ENCODE data around the gene KCNG1. TPM values are rescaled to one million over a fixed set of nuclear protein-coding genes. Genes with fewer than 3 reads are reported as not detected.
A peak's percentile ranks its signal among the peaks of the same experiment; 100 is the strongest.

KCNG1 gene
- total RNA-seq, 1 donor from 2014 or later = 2.2 TPM

GRCh38 chr20:50969435-50969834, 53.5 kb downstream of the KCNG1 start:
- H3K4me1 ChIP-seq = peaks cover 29% of the 10 kb centered on the region
- no peak overlapping the region for H3K27ac Mint-ChIP-seq

GRCh38 chr20:50968289-50968688, 54.6 kb downstream of the KCNG1 start:
- Histone ChIP-seq H3K36me3 (no peaks in the 10 kb centered on the region), H3K4me2 (peak overlapping the region; percentile 73), H3F3A (ENCODE audit: low read depth) (peaks cover 25% of the 10 kb centered on the region), H3K4me1 (peaks cover 29% of the 10 kb centered on the region), H3K79me2 (ENCODE audit: low read depth) (no peaks in the 10 kb centered on the region), H2AFZ (replicated peaks) (no peak overlapping the region), H3K4me3 (peak overlapping the region; percentile 29), H3K27me3 (peaks cover 3% of the 10 kb centered on the region), H3K9me3 (ENCODE audit: low read depth) (no peaks in the 10 kb centered on the region), H4K20me1 (ENCODE audit: low read depth) (no peaks in the 10 kb centered on the region), H3K27ac (peak overlapping the region; percentile 39), H3K9ac (no peak overlapping the region)
- peak; percentile 24 for DNase-seq (ENCODE audit: low spot score)
- H3K4me1 Mint-ChIP-seq = peaks cover 28% of the 10 kb centered on the region
- H3K9me3 Mint-ChIP-seq = no peaks in the 10 kb centered on the region
- H3K36me3 Mint-ChIP-seq = no peaks in the 10 kb centered on the region
- H3K27ac Mint-ChIP-seq = peak overlapping the region; percentile 40
- no peak for TF ChIP-seq EZH2 (IDR thresholded peaks at IDR 0.05)
- TF ChIP-seq CTCF (IDR thresholded peaks at IDR 0.05) = no peak
- TF ChIP-seq EZH2phosphoT487 (IDR thresholded peaks at IDR 0.05) = no peak
- H3K27me3 Mint-ChIP-seq (ENCODE audit: insufficient read depth, low read depth) = peaks cover 15% of the 10 kb centered on the region
- H3K4me3 Mint-ChIP-seq = peak overlapping the region; percentile 33

More at GRCh38 chr20:50969435-50969834, 53.5 kb downstream of the KCNG1 start:
- Mint-ChIP-seq H3K4me1 (peaks cover 28% of the 10 kb centered on the region), H3K27me3 (ENCODE audit: insufficient read depth, low read depth) (peaks cover 15% of the 10 kb centered on the region), H3K4me3 (no peak overlapping the region), H3K36me3 (no peaks in the 10 kb centered on the region), H3K9me3 (no peaks in the 10 kb centered on the region)
- Histone ChIP-seq H4K20me1 (ENCODE audit: low read depth) (no peaks in the 10 kb centered on the region), H3K36me3 (no peaks in the 10 kb centered on the region), H3F3A (ENCODE audit: low read depth) (peaks cover 25% of the 10 kb centered on the region), H3K4me3 (no peak overlapping the region), H3K79me2 (ENCODE audit: low read depth) (no peaks in the 10 kb centered on the region), H3K27ac (no peak overlapping the region), H3K9ac (no peak overlapping the region), H3K27me3 (peaks cover 3% of the 10 kb centered on the region), H3K9me3 (ENCODE audit: low read depth) (no peaks in the 10 kb centered on the region), H3K4me2 (no peak overlapping the region), H2AFZ (replicated peaks) (no peak overlapping the region)
- TF ChIP-seq CTCF (IDR thresholded peaks at IDR 0.05) (no peak), EZH2 (IDR thresholded peaks at IDR 0.05) (no peak), EZH2phosphoT487 (IDR thresholded peaks at IDR 0.05) (no peak)
- no peak for DNase-seq (ENCODE audit: low spot score)

GRCh38 chr20:50967586-50967985, 55.3 kb downstream of the KCNG1 start:
- H3F3A ChIP-seq (ENCODE audit: low read depth) = peaks cover 25% of the 10 kb centered on the region
- no peak overlapping the region for H3K9ac ChIP-seq
- Mint-ChIP-seq H3K27ac (peak overlapping the region; percentile 40), H3K9me3 (no peaks in the 10 kb centered on the region), H3K4me3 (peak overlapping the region; percentile 33), H3K4me1 (peaks cover 28% of the 10 kb centered on the region), H3K36me3 (no peaks in the 10 kb centered on the region), H3K27me3 (ENCODE audit: insufficient read depth, low read depth) (peaks cover 12% of the 10 kb centered on the region)
- H3K36me3 ChIP-seq = no peaks in the 10 kb centered on the region
- H2AFZ ChIP-seq (replicated peaks) = no peak overlapping the region
- peak; percentile 92 for DNase-seq (ENCODE audit: low spot score)
- TF ChIP-seq EZH2 (IDR thresholded peaks at IDR 0.05) (no peak), CTCF (IDR thresholded peaks at IDR 0.05) (no peak), EZH2phosphoT487 (IDR thresholded peaks at IDR 0.05) (no peak)
- H3K4me2 ChIP-seq = peak overlapping the region; percentile 73
- no peaks in the 10 kb centered on the region for H3K9me3 ChIP-seq (ENCODE audit: low read depth)
- no peaks in the 10 kb centered on the region for H4K20me1 ChIP-seq (ENCODE audit: low read depth)
- H3K27ac ChIP-seq = peak overlapping the region; percentile 60
- H3K4me1 ChIP-seq = peaks cover 29% of the 10 kb centered on the region
- no peaks in the 10 kb centered on the region for H3K79me2 ChIP-seq (ENCODE audit: low read depth)
- H3K27me3 ChIP-seq = peaks cover 3% of the 10 kb centered on the region
- H3K4me3 ChIP-seq = peak overlapping the region; percentile 29
